Measurements from ENCODE around the gene IVNS1ABP. TPM values are rescaled to one million over a fixed set of nuclear protein-coding genes. Genes with fewer than 3 reads are reported as not detected.
A peak's percentile ranks its signal among the peaks of the same experiment; 100 is the strongest.

Gene IVNS1ABP
- total RNA-seq, 1 donor from 2014 or later: 70.3 TPM

GRCh38 chr1:185318431-185319138, 1.5 kb upstream of the IVNS1ABP start:
- no peak for TF ChIP-seq CTCF (IDR thresholded peaks at IDR 0.05; ENCODE audit: borderline replicate concordance)
- no peak for DNase-seq
- H3K4me1 ChIP-seq: peaks cover 46% of the 10 kb centered on the region
- intact Hi-C loops (cut with micrococcal nuclease): no loop called here
- peak overlapping the region; percentile 85 for H3K4me3 ChIP-seq
- peak overlapping the region; percentile 96 for H3K27ac ChIP-seq (replicated peaks)
- peaks cover 8% of the 10 kb centered on the region for H3K9me3 ChIP-seq (replicated peaks)
- no peaks in the 10 kb centered on the region for H3K36me3 ChIP-seq
- no peaks in the 10 kb centered on the region for H3K27me3 ChIP-seq (ENCODE audit: low read depth)

- peaks cover 53% of the 10 kb centered on the region for H3K4me1 ChIP-seq
- H3K27ac ChIP-seq (replicated peaks): peak overlapping the region; percentile 96
- intact Hi-C loops (cut with micrococcal nuclease): no loop called here
- peak overlapping the region; percentile 85 for H3K4me3 ChIP-seq
- H3K36me3 ChIP-seq: no peaks in the 10 kb centered on the region
- peaks cover 8% of the 10 kb centered on the region for H3K9me3 ChIP-seq (replicated peaks)
- no peak for DNase-seq
- H3K27me3 ChIP-seq (ENCODE audit: low read depth): no peaks in the 10 kb centered on the region
- TF ChIP-seq CTCF (IDR thresholded peaks at IDR 0.05; ENCODE audit: borderline replicate concordance): no peak
Observed at GRCh38 chr1:185317886-185318310, 855 bp upstream of the IVNS1ABP start.

GRCh38 chr1:185316163-185317033, 645 bp downstream of the IVNS1ABP start:
- intact Hi-C loops (cut with micrococcal nuclease): no loop called here
- H3K27ac ChIP-seq (replicated peaks): peak overlapping the region; percentile 96

GRCh38 chr1:185315445-185316071, 1.5 kb downstream of the IVNS1ABP start:
- Histone ChIP-seq H3K4me1 (peaks cover 76% of the 10 kb centered on the region), H3K36me3 (peaks cover 5% of the 10 kb centered on the region), H3K9me3 (replicated peaks) (no peaks in the 10 kb centered on the region), H3K27me3 (ENCODE audit: low read depth) (no peaks in the 10 kb centered on the region), H3K4me3 (peak overlapping the region; percentile 85), H3K27ac (replicated peaks) (peak overlapping the region; percentile 96)
- no peak for DNase-seq
- TF ChIP-seq CTCF (IDR thresholded peaks at IDR 0.05; ENCODE audit: borderline replicate concordance): no peak
- intact Hi-C loops (cut with micrococcal nuclease): no loop called here

More at GRCh38 chr1:185316163-185317033, 645 bp downstream of the IVNS1ABP start:
- no peaks in the 10 kb centered on the region for H3K27me3 ChIP-seq (ENCODE audit: low read depth)
- no peaks in the 10 kb centered on the region for H3K36me3 ChIP-seq
- H3K4me3 ChIP-seq: peak overlapping the region; percentile 85
- peaks cover 6% of the 10 kb centered on the region for H3K9me3 ChIP-seq (replicated peaks)
- H3K4me1 ChIP-seq: peaks cover 68% of the 10 kb centered on the region
- TF ChIP-seq CTCF (IDR thresholded peaks at IDR 0.05; ENCODE audit: borderline replicate concordance): no peak
- DNase-seq: peak; percentile 97

GRCh38 chr1:185314411-185314810, 2.6 kb downstream of the IVNS1ABP start:
- Histone ChIP-seq H3K27me3 (ENCODE audit: low read depth) (no peaks in the 10 kb centered on the region), H3K9me3 (replicated peaks) (no peaks in the 10 kb centered on the region), H3K27ac (replicated peaks) (peak overlapping the region; percentile 96), H3K36me3 (peaks cover 17% of the 10 kb centered on the region), H3K4me3 (peak overlapping the region; percentile 85), H3K4me1 (peaks cover 88% of the 10 kb centered on the region)
- DNase-seq: no peak
- no peak for TF ChIP-seq CTCF (IDR thresholded peaks at IDR 0.05; ENCODE audit: borderline replicate concordance)
- intact Hi-C loops (cut with micrococcal nuclease): no loop called here
